GM18858 (cell line): ENCODE results near the gene DGLUCY.
"Not testable (repeated sequence)": the region's sequence is repeated elsewhere in the genome, so short reads cannot be mapped to it uniquely, and the experiment has no call there.

Experiments
- ATAC-seq: cut with Tn5 transposase; IDR thresholded peaks from one replicate; pipeline ENCODE4 v1.9.1; 2021; ENCODE audit not compliant: unreplicated experiment

DGLUCY gene

DNA sequence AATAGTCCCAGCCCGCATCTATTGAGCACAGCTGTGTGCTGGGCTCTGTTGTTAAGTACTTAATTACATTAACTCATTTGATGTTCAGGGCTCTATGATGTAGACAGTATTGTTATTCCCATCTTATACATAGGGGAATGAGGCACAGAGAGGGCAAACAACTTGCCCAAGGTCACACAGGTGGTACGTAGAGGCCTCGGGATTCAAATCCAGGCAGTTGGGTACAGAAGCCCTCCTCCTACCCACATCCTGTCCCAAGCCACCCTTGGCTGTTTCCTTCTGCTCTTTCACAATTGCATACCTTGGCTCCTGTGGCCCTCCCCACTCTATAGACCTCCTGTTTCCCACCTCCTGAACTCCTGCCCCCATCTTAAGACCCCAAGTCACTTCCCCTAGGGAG lies 140.6 kb downstream of the DGLUCY start:
- no peak for ATAC-seq

DNA sequence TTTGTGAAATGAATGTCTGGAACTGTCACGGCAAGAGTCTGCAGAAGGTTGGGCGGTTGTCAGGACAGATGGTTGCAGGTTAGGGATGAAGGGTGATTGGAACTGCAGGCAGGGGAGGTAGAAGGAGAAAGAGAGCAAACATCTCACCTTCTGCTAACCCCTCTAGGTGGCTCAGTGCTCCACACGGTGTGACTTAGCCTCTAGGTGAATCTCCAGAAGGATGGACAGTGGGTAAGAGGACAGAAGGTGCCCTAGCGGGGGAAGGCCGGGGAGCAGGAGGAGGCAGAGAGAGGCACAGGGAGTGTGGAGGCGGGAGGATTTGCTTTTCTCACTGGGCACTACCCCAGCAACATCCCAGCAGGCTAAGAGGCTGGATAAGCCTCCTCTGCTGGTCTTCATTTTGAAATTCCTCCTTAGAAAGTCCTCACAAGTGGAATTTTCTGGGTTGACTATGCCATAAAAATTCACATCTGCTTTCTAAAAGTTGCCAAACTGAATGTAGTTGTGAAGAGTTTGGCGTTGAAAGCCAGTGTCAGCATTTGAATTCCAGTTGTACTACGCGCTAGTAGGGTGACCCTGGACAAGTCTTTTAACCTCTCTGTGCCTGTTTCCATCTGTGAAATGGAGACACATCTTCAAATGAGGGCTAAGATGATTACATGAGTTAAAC lies 141.3 kb downstream of the DGLUCY start:
- ATAC-seq: no peak

DNA sequence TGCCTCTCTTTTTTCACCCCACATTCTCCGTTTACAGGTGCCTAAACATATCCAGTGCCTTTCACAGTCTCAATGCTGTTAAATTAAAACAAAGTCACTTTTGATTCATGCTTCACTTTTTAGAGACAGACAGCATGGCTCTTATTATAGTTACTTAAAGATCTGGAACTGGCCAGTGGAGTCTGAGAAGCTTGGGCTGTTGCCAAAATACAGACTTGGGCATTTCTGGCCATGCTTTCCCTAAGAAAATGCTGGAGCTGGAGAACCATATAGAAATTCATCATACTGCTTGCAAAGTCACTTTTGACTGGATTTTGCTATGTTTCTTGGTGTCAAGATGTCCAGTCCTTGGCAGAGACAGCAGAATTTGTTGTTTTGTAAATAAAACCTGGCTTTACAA lies 142.8 kb downstream of the DGLUCY start:
- ATAC-seq: no peak

DNA sequence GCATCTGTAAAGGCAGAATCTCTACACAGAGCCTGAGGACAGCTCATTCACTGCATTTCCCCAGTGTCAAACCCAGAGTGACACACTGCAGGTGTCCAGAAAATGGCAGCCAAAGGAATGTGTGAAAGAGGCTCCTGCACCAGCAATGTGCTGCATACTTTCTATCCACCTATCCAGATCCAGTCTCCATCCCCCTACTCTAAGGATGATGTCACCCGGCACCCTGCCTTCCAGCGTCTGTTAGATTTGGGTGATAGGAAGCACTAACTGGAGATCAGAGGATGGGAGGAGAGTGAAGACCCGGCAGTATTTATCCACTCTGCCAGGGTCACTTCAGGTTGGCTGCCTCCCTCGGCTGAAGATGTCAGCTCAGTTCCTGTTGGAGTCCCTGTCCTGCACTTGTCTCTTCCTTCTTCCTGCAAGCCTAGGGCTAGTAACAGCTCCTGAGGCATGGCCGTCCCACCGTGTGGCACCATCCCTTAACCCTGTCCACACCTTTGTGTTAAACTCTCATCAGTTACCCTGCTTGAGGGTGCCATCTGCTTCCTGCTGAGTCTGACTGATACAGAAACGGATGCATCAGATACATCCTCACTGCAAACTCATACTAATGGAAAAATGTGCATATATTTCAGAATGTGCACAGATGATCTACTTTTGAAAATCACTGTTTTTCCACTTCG lies 143.6 kb downstream of the DGLUCY start:
- no peak for ATAC-seq

GRCh38 chr14:91258011-91258618 lies 144.2 kb downstream of the DGLUCY start:
- ATAC-seq: no peak

DNA sequence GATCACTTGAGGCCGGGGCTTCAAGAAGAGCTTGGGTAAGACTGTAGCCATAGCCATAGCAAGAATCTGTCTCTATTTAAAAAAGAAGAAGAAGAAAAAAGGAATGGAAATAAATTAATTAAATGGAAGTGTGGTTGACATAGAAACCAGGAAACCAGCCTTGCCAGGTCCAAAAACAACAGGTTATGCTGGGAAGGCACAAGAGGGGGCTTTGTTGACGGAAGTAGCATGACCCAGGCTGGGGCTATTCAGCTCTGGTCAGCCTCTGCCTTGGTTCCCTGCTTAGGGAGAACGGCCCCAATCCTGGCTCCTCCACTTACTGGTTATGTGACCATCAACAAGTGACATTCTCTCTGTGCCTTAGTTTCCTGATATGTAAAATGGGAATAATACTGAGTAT lies 145.0 kb downstream of the DGLUCY start:
- no peak for ATAC-seq

DNA sequence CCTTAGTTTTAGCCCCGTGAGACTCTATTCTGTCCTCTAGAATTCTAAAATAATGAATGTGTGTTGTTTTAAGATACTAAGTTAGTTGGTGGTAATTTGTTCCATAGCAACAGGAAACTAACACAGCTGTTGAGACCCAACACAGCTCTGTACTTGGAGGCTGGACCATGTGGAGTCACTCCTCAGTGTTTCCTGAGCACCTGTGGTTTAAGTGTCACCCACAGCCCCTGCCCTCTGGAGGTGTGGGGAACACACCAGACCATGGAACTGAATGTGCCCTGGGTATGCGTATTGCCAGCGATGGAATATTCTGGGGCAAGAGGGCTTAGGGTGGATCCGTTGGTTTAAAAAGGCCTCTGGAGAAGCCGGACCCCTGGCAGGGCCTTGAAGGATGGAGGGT lies 147.2 kb downstream of the DGLUCY start:
- ATAC-seq: no peak

- no peak for ATAC-seq
Measured at GRCh38 chr14:91261986-91262549, 148.2 kb downstream of the DGLUCY start.

- no peak for ATAC-seq
Measured at GRCh38 chr14:91263329-91263728, 149.5 kb downstream of the DGLUCY start.

- ATAC-seq: no peak
Measured at GRCh38 chr14:91264151-91265150, 150.6 kb downstream of the DGLUCY start.

GRCh38 chr14:91265404-91265803 lies 151.5 kb downstream of the DGLUCY start:
- no peak for ATAC-seq

DNA sequence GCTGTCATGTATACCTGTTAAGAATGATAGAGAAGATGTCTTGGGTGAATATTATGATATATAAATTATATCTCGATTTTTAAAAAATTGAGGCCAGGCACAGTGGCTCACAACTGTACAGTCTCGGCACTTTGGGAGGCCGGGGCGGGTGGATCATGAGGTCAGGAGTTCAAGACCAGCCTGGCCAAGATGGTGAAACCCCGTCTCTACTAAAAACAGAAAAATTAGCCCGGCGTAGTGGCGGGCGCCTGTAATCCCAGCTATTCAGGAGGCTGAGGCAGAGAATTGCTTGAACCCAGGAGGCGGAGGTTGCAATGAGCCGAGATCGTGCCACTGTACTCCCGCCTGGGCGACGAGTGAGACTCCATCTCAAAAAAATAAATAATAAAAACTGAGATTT lies 152.4 kb downstream of the DGLUCY start:
- ATAC-seq: not testable (repeated sequence)

GRCh38 chr14:91267965-91268437 lies 154.1 kb downstream of the DGLUCY start:
- ATAC-seq: no peak

GRCh38 chr14:91269076-91269991 lies 155.5 kb downstream of the DGLUCY start:
- no peak for ATAC-seq

GRCh38 chr14:91270188-91270587 lies 156.3 kb downstream of the DGLUCY start:
- ATAC-seq: no peak

DNA sequence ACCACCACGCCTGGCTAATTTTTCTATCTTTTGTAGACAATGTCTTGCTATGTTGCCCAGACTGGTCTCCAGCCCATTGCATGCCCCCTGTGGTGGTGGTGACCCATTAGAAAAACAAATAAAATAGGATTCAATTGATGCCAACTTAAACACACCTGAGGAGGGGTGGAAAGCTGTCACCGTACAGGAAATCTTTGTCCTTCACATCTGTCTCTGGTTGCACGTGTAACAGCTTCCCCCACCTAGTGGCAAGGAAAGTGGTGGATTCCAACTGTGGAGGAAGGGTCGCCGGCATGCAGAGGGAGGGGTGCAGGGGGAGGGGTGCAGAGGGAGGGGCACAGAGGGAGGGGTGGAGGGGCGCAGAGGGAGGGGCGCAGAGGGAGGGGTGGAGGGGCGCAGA lies 156.7 kb downstream of the DGLUCY start:
- no peak for ATAC-seq

DNA sequence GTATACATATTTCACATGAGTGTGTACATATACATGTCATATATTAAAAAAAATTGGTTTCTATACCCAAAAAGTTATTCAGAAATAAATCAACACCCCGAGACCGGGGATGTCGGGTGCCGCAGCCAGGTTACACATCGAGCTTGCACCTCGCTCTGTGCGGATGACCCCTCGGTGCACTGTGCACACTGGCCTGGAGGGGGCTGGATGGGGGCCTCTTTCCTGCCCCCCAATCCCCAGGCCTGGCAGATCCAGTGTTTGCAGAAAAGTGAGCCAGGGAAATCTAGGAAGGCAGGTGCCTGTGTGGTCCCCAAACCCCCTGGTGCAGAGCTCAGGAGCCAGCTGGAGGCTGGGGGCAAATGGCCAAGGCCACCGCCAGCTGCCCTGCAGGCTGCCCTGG lies 157.8 kb downstream of the DGLUCY start:
- ATAC-seq: no peak

DNA sequence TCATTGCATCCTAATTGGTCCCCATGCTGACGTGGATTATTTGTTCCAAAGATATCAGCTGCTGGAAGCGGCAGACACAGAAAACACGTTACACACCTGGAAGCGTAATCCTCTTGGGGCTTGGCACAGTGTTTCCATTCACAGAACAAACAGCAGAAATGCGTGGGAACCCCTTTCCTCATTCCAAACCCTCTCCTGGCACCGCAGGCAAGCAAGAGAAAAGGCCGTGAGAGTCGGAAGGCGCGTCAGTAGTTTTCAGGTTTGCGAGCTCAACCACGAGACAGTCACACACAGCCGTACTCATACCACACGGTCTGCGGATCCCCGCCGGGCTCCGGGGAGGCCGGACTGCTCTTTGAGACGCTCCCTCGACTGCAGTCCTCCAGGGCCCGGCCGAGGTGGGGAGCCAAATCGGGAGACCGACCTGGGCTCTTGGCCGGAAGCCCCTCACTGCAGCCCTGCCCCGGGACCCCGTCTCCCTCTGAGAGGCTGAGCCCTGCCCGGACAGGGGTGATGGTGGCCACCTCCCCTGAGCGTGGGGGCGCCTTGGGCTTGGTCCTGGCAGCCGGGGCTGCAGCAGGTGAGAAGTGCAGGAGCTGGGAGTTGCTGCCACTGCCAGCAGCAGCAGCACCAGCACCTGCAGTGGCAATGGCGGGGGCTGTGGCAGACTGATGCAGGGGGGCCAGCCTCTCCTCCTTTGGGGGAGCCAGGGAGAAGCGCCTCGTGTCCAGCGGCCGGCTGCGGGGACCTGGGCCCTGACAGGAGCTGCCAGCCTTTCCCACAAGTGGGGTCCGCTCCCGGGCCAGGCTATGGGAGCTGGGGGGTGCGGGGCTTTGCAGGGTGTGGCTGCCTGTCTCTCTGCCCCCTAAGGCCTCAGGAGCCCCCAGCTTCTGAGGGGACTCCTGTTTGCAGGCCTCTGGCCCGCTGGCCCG lies 158.7 kb downstream of the DGLUCY start:
- ATAC-seq: no peak
